H9 (cell line): Measurements from ENCODE around the gene PLCB1. TPM values are rescaled to one million over a fixed set of nuclear protein-coding genes. Genes with fewer than 3 reads are reported as not detected.

ENCODE experiments used
- DNase-seq: peaks from one replicate; pipeline ENCODE4 v3.0.0-alpha.2; 2017
- H2AFZ ChIP-seq: one replicate; pipeline ENCODE4 v1.6.1; 2013; ENCODE audit warnings: mild to moderate bottlenecking, low read length, control low read depth, moderate library complexity
- H2AK5ac ChIP-seq: 2 replicates; pipeline ENCODE4 v1.6.1; 2013; ENCODE audit warnings: low read length, control low read depth, mixed read lengths; ENCODE audit not compliant: insufficient read length
- H2BK120ac ChIP-seq: one replicate; pipeline ENCODE4 v1.6.1; 2013; ENCODE audit warnings: low read depth, mild to moderate bottlenecking, low read length, control low read depth, inconsistent platforms; ENCODE audit not compliant: poor library complexity, severe bottlenecking
- H2BK12ac ChIP-seq: 2 replicates; pipeline ENCODE4 v1.6.1; 2013; ENCODE audit warnings: low read length, control low read depth, mixed read lengths, low read depth; ENCODE audit not compliant: insufficient read length
- H2BK15ac ChIP-seq: 2 replicates; pipeline ENCODE4 v1.6.1; 2013; ENCODE audit warnings: low read depth, low read length, control low read depth
- H2BK20ac ChIP-seq: one replicate; pipeline ENCODE4 v1.6.1; 2013; ENCODE audit warnings: low read depth, mild to moderate bottlenecking, low read length, control low read depth, inconsistent platforms; ENCODE audit not compliant: poor library complexity, severe bottlenecking
- H2BK5ac ChIP-seq: 2 replicates; pipeline ENCODE4 v1.6.1; 2013; ENCODE audit warnings: low read length, control low read depth, mixed read lengths; ENCODE audit not compliant: insufficient read length
- H3K14ac ChIP-seq: 2 replicates; pipeline ENCODE4 v1.6.1; 2013; ENCODE audit warnings: low read length, control low read depth; ENCODE audit not compliant: insufficient read depth
- H3K18ac ChIP-seq: 2 replicates; pipeline ENCODE4 v1.6.1; 2013; ENCODE audit warnings: low read depth, mild to moderate bottlenecking, mixed read lengths, low read length, control low read depth; ENCODE audit not compliant: insufficient read length
- H3K23ac ChIP-seq: 2 replicates; pipeline ENCODE4 v1.6.1; 2013; ENCODE audit warnings: low read length, control low read depth, mixed read lengths, low read depth; ENCODE audit not compliant: insufficient read length
- H3K23me2 ChIP-seq: 2 replicates; pipeline ENCODE4 v1.6.1; 2013; ENCODE audit warnings: low read depth, mild to moderate bottlenecking, mixed read lengths, low read length, control low read depth; ENCODE audit not compliant: insufficient read length, poor library complexity, severe bottlenecking
- H3K27ac ChIP-seq: 2 replicates; pipeline ENCODE4 v1.5.1; 2013; ENCODE audit warnings: low read length, control low read depth, mixed read lengths, low read depth; ENCODE audit not compliant: insufficient read length
- H3K27me3 ChIP-seq: 2 replicates; pipeline ENCODE4 v1.6.1; 2013; ENCODE audit warnings: low read length, control low read depth, inconsistent platforms; ENCODE audit not compliant: insufficient read depth
- H3K4ac ChIP-seq: 2 replicates; pipeline ENCODE4 v1.6.1; 2013; ENCODE audit warnings: low read depth, mild to moderate bottlenecking, control low read depth, inconsistent platforms, low read length, moderate library complexity
- H3K4me1 ChIP-seq: 2 replicates; pipeline ENCODE4 v1.6.1; 2013; ENCODE audit warnings: low read length, control low read depth, inconsistent platforms; ENCODE audit not compliant: insufficient read depth
- H3K4me2 ChIP-seq: 2 replicates; pipeline ENCODE4 v1.6.1; 2013; ENCODE audit warnings: low read length, control low read depth, mixed read lengths; ENCODE audit not compliant: insufficient read length, insufficient read depth
- H3K56ac ChIP-seq: 2 replicates; pipeline ENCODE4 v1.6.1; 2013; ENCODE audit warnings: low read depth, mild to moderate bottlenecking, mixed read lengths, low read length, control low read depth; ENCODE audit not compliant: insufficient read length
- H3K79me1 ChIP-seq: 2 replicates; pipeline ENCODE4 v1.6.1; 2013; ENCODE audit warnings: low read depth, mild to moderate bottlenecking, moderate library complexity, low read length, control low read depth, inconsistent platforms; ENCODE audit not compliant: insufficient read depth, poor library complexity, severe bottlenecking
- H3K79me2 ChIP-seq: 2 replicates; pipeline ENCODE4 v1.6.1; 2013; ENCODE audit warnings: low read length, control low read depth, inconsistent platforms; ENCODE audit not compliant: insufficient read depth
- H3K9ac ChIP-seq: 2 replicates; pipeline ENCODE4 v1.6.1; 2013; ENCODE audit warnings: low read length, control low read depth, mixed read lengths; ENCODE audit not compliant: insufficient read length; ENCODE audit errors: extremely low read depth
- H3K9me3 ChIP-seq: one replicate; pipeline ENCODE4 v1.6.1; 2013; ENCODE audit warnings: low read depth, low read length, inconsistent platforms; ENCODE audit not compliant: control insufficient read depth
- H3T11ph ChIP-seq: one replicate; pipeline ENCODE4 v1.6.1; 2013; ENCODE audit warnings: mild to moderate bottlenecking, low read length, control low read depth, inconsistent platforms
- H4K20me1 ChIP-seq: one replicate; pipeline ENCODE4 v1.6.1; 2013; ENCODE audit not compliant: control insufficient read depth, insufficient read length, insufficient read depth
- H4K5ac ChIP-seq: 2 replicates; pipeline ENCODE4 v1.6.1; 2013; ENCODE audit warnings: low read depth, mild to moderate bottlenecking, mixed read lengths, low read length, control low read depth; ENCODE audit not compliant: insufficient read length
- H4K8ac ChIP-seq: replicated peaks from 2 replicates; pipeline ENCODE4 v1.6.1; 2013; ENCODE audit warnings: low read length, control low read depth, mixed read lengths, low read depth; ENCODE audit not compliant: insufficient read length
- H4K91ac ChIP-seq: 2 replicates; pipeline ENCODE4 v1.6.1; 2013; ENCODE audit warnings: low read depth, mild to moderate bottlenecking, moderate library complexity, mixed read lengths, low read length, control low read depth; ENCODE audit not compliant: insufficient read length
- H3K27ac Mint-ChIP-seq, 3 experiments: 2 replicates in 2 of 3; 3 replicates in 1 of 3; pipeline ENCODE4 v1.8.0; 2020 to 2021; ENCODE audit warnings: mixed read lengths in 3 of 3, mild to moderate bottlenecking in 1 of 3, moderate library complexity in 1 of 3
- H3K27me3 Mint-ChIP-seq: 2 replicates; pipeline ENCODE4 v1.8.0; 2021; ENCODE audit warnings: low read depth, mild to moderate bottlenecking, moderate library complexity, mixed read lengths
- H3K36me3 Mint-ChIP-seq, 3 experiments: 2 replicates in 2 of 3; 3 replicates in 1 of 3; pipeline ENCODE4 v1.8.0; 2020 to 2021; ENCODE audit warnings: low read depth in 3 of 3, mixed read lengths in 3 of 3; ENCODE audit not compliant: insufficient read depth in 1 of 3
- H3K4me1 Mint-ChIP-seq, 2 experiments: 2 replicates each; pipeline ENCODE4 v1.8.0; 2020; ENCODE audit warnings: mixed read lengths in 2 of 2
- H3K4me3 Mint-ChIP-seq, 2 experiments: 2 replicates in 1 of 2; 3 replicates in 1 of 2; pipeline ENCODE4 v1.8.0; 2020 to 2021; ENCODE audit warnings: mild to moderate bottlenecking in 2 of 2, mixed read lengths in 2 of 2, moderate library complexity in 1 of 2
- H3K9me3 Mint-ChIP-seq, 2 experiments: 2 replicates in 1 of 2; 3 replicates in 1 of 2; pipeline ENCODE4 v1.8.0; 2020; ENCODE audit warnings: mild to moderate bottlenecking in 2 of 2, mixed read lengths in 2 of 2, moderate library complexity in 1 of 2
- WGBS: extraction: QIAGEN DNeasy Blood & Tissue Kit; methylation state at CpG from one replicate; pipeline ENCODE4 v1.1.7; 2013; ENCODE audit warnings: missing lambda C conversion rate, low lambda C conversion rate, mixed read lengths; ENCODE audit not compliant: insufficient read length; ENCODE audit errors: extremely low coverage; 5-methylcytosine and 5-hydroxymethylcytosine counted together
- total RNA-seq: library from RNA; stranded (reverse); gene quantifications from 2 replicates; pipeline ENCODE4 v1.2.1, GENCODE V29; 2021
- TF ChIP-seq, protein P1 (sequence below): fragments of 200-600 bp; sonication (generic); conservative IDR thresholded peaks from 3 replicates; pipeline ENCODE4 v1.8.0; 2021; ENCODE audit warnings: antibody characterized with exemption, mild to moderate bottlenecking

PLCB1 gene
- total RNA-seq, 1 experiment from 2014 or later = 11.5 TPM

DNA sequence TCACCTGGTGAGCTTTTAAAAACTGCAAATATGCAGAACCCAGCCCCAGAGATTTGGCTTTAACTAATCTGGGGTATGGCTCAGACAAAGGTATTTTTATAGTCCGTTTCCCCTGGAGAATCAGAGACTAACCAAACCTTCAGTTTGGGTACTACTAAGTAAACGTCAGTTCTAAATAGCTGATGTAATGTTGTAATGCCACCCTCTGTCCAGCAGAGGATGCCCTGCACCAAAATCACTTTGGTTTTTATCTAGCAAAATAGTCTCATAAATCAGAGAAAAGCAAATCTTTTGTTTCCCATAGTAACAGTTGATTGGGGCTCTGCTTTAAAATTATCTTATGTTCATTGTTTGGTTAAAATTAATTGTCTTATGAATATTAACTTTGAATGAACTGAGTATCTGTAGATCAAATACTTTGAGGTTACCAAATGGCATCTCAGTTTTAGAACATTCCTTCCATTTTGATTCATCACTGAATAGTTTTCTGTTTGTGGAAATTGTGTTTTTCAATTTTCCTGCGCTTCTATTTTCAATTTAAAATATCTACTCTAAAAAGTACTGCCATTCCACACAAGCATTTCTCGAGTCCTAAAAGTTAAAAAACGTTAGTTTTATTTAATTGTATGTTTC lies 658.5 kb downstream of the PLCB1 start:
- WGBS = no CpG with 5 or more reads among the region's 5 CpGs
- Histone ChIP-seq H2BK5ac (no peak overlapping the region), H4K91ac (no peak overlapping the region), H3K23me2 (no peaks in the 10 kb centered on the region), H3K4me1 (no peaks in the 10 kb centered on the region; the same call in 1 of the 2 replicates), H4K20me1 (no peaks in the 10 kb centered on the region), H2BK12ac (no peak overlapping the region), H3K56ac (no peak overlapping the region), H3K23ac (no peak overlapping the region), H2AK5ac (no peak overlapping the region), H2AFZ (no peak overlapping the region), H3K4me2 (no peak overlapping the region), H4K5ac (no peak overlapping the region), H3K14ac (no peak overlapping the region), H3K27me3 (no peaks in the 10 kb centered on the region), H2BK120ac (no peak overlapping the region), H4K8ac (no peak overlapping the region), H3K9me3 (no peaks in the 10 kb centered on the region), H2BK15ac (no peak overlapping the region), H3T11ph (no peak overlapping the region), H3K4ac (no peak overlapping the region), H3K9ac (no peak overlapping the region), H3K27ac (no peak overlapping the region), H3K79me2 (no peaks in the 10 kb centered on the region), H3K18ac (no peak overlapping the region), H2BK20ac (no peak overlapping the region), H3K79me1 (no peaks in the 10 kb centered on the region)
- Mint-ChIP-seq H3K36me3 (peaks cover 0 to 4% (median 0%) of the 10 kb centered on the region in 3 experiments; a peak in 2 of 7 replicates), H3K4me1 (peaks cover 31 to 38% of the 10 kb centered on the region in 2 experiments), H3K27me3 (peaks cover 20% of the 10 kb centered on the region), H3K9me3 (no peaks in the 10 kb centered on the region), H3K4me3 (no peak overlapping the region), H3K27ac (no peak overlapping the region)
- TF ChIP-seq, protein P1, sequence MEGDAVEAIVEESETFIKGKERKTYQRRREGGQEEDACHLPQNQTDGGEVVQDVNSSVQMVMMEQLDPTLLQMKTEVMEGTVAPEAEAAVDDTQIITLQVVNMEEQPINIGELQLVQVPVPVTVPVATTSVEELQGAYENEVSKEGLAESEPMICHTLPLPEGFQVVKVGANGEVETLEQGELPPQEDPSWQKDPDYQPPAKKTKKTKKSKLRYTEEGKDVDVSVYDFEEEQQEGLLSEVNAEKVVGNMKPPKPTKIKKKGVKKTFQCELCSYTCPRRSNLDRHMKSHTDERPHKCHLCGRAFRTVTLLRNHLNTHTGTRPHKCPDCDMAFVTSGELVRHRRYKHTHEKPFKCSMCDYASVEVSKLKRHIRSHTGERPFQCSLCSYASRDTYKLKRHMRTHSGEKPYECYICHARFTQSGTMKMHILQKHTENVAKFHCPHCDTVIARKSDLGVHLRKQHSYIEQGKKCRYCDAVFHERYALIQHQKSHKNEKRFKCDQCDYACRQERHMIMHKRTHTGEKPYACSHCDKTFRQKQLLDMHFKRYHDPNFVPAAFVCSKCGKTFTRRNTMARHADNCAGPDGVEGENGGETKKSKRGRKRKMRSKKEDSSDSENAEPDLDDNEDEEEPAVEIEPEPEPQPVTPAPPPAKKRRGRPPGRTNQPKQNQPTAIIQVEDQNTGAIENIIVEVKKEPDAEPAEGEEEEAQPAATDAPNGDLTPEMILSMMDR = peak; percentile 96
- no peak for DNase-seq
